Measurements from ENCODE around the gene MUC5AC.

Gene MUC5AC

GRCh38 chr11:1221848-1222311, 64.1 kb downstream of the MUC5AC start:
- no peak for DNase-seq (ENCODE audit: low read depth)
- H3K4me3 ChIP-seq (ENCODE audit: low read depth, low read length): no peak overlapping the region
- no peak for TF ChIP-seq CTCF (IDR thresholded peaks at IDR 0.05; ENCODE audit: low read depth, low read length)
- TF ChIP-seq MAX (IDR thresholded peaks at IDR 0.05; ENCODE audit: low read depth, low read length): no peak
- no peak for TF ChIP-seq POLR2A (IDR thresholded peaks at IDR 0.05; ENCODE audit: extremely low read depth, insufficient read length)
- TF ChIP-seq MYC (IDR thresholded peaks at IDR 0.05; ENCODE audit: low read depth, low read length): no peak

- TF ChIP-seq CTCF (IDR thresholded peaks at IDR 0.05; ENCODE audit: low read depth, low read length): no peak
- TF ChIP-seq MAX (IDR thresholded peaks at IDR 0.05; ENCODE audit: low read depth, low read length): no peak
- TF ChIP-seq POLR2A (IDR thresholded peaks at IDR 0.05; ENCODE audit: extremely low read depth, insufficient read length): no peak
- no peak for TF ChIP-seq MYC (IDR thresholded peaks at IDR 0.05; ENCODE audit: low read depth, low read length)
- H3K4me3 ChIP-seq (ENCODE audit: low read depth, low read length): no peak within 1 kb of the TSS
- no peak for DNase-seq (ENCODE audit: low read depth)
Observed at GRCh38 chr11:1222491-1223345, 65.0 kb downstream of the MUC5AC start, which contains the start of gene MUC5B. Gene MUC5B, plus strand, starts transcription at chr11:1223066. Its CDS starts 58 bp downstream, at chr11:1223124.

- no peak for DNase-seq (ENCODE audit: low read depth)
- no peak for TF ChIP-seq MYC (IDR thresholded peaks at IDR 0.05; ENCODE audit: low read depth, low read length)
- no peak for TF ChIP-seq CTCF (IDR thresholded peaks at IDR 0.05; ENCODE audit: low read depth, low read length)
- TF ChIP-seq POLR2A (IDR thresholded peaks at IDR 0.05; ENCODE audit: extremely low read depth, insufficient read length): no peak
- no peak for TF ChIP-seq MAX (IDR thresholded peaks at IDR 0.05; ENCODE audit: low read depth, low read length)
- H3K4me3 ChIP-seq (ENCODE audit: low read depth, low read length): no peak overlapping the region
Observed at GRCh38 chr11:1223346-1224110, 65.8 kb downstream of the MUC5AC start.

- DNase-seq (ENCODE audit: low read depth): no peak
- no peak for TF ChIP-seq CTCF (IDR thresholded peaks at IDR 0.05; ENCODE audit: low read depth, low read length)
- TF ChIP-seq MYC (IDR thresholded peaks at IDR 0.05; ENCODE audit: low read depth, low read length): no peak
- TF ChIP-seq POLR2A (IDR thresholded peaks at IDR 0.05; ENCODE audit: extremely low read depth, insufficient read length): no peak
- no peak for TF ChIP-seq MAX (IDR thresholded peaks at IDR 0.05; ENCODE audit: low read depth, low read length)
- H3K4me3 ChIP-seq (ENCODE audit: low read depth, low read length): no peak overlapping the region
Observed at GRCh38 chr11:1224111-1224490, 66.3 kb downstream of the MUC5AC start.

GRCh38 chr11:1224491-1225385, 67.0 kb downstream of the MUC5AC start:
- no peak for TF ChIP-seq MAX (IDR thresholded peaks at IDR 0.05; ENCODE audit: low read depth, low read length)
- TF ChIP-seq MYC (IDR thresholded peaks at IDR 0.05; ENCODE audit: low read depth, low read length): no peak
- TF ChIP-seq CTCF (IDR thresholded peaks at IDR 0.05; ENCODE audit: low read depth, low read length): no peak
- TF ChIP-seq POLR2A (IDR thresholded peaks at IDR 0.05; ENCODE audit: extremely low read depth, insufficient read length): no peak
- no peak for DNase-seq (ENCODE audit: low read depth)
- H3K4me3 ChIP-seq (ENCODE audit: low read depth, low read length): no peak overlapping the region

Data from NB4 (cell line).